ENCODE results near the gene CREBRF. TPM values are rescaled to one million over a fixed set of nuclear protein-coding genes. Genes with fewer than 3 reads are reported as not detected.
"Not testable (repeated sequence)": the region's sequence is repeated elsewhere in the genome, so short reads cannot be mapped to it uniquely, and the experiment has no call there.

Gene CREBRF
- total and polyA plus RNA-seq, 9 donors = 6.0 to 15.5 (median 6.9) TPM

GRCh38 chr5:173103411-173103810, 47.3 kb downstream of the CREBRF start:
- Histone ChIP-seq H3K27ac (ENCODE audit: low read length) (no peak overlapping the region), H3K9me3 (replicated peaks; ENCODE audit: control insufficient read depth, low read depth, low read length) (peaks cover 6% of the 10 kb centered on the region), H3K4me1 (ENCODE audit: control insufficient read depth, insufficient read depth, low read length) (no peaks in the 10 kb centered on the region), H3K4me3 (ENCODE audit: low read length) (no peak overlapping the region), H3K36me3 (ENCODE audit: control insufficient read depth, insufficient read depth, low read length) (peaks cover 3% of the 10 kb centered on the region), H3K27me3 (ENCODE audit: control insufficient read depth, insufficient read depth, low read length) (no peaks in the 10 kb centered on the region)
- WGBS (ENCODE audit: insufficient coverage) = 20% methylated on average over 1 of the region's 1 CpG
- DNase-seq = no peak

GRCh38 chr5:173108914-173109313, 52.8 kb downstream of the CREBRF start:
- no peak overlapping the region for H3K4me3 ChIP-seq (ENCODE audit: low read length)
- no peak overlapping the region for H3K27ac ChIP-seq (ENCODE audit: low read length)
- 26% methylated on average over 2 of the region's 3 CpGs for WGBS (ENCODE audit: insufficient coverage)
- peaks cover 17% of the 10 kb centered on the region for H3K36me3 ChIP-seq (ENCODE audit: control insufficient read depth, insufficient read depth, low read length)
- no peak for DNase-seq
- H3K27me3 ChIP-seq (ENCODE audit: control insufficient read depth, insufficient read depth, low read length) = no peaks in the 10 kb centered on the region
- no peaks in the 10 kb centered on the region for H3K4me1 ChIP-seq (ENCODE audit: control insufficient read depth, insufficient read depth, low read length)
- H3K9me3 ChIP-seq (replicated peaks; ENCODE audit: control insufficient read depth, low read depth, low read length) = no peaks in the 10 kb centered on the region

- H3K4me1 ChIP-seq (ENCODE audit: control insufficient read depth, insufficient read depth, low read length) = no peaks in the 10 kb centered on the region
- no peaks in the 10 kb centered on the region for H3K27me3 ChIP-seq (ENCODE audit: control insufficient read depth, insufficient read depth, low read length)
- peaks cover 14% of the 10 kb centered on the region for H3K36me3 ChIP-seq (ENCODE audit: control insufficient read depth, insufficient read depth, low read length)
- WGBS (ENCODE audit: insufficient coverage) = no CpG with 5 or more reads among the region's 1 CpG
- DNase-seq = no peak
- H3K4me3 ChIP-seq (ENCODE audit: low read length) = no peak overlapping the region
- no peak overlapping the region for H3K27ac ChIP-seq (ENCODE audit: low read length)
- H3K9me3 ChIP-seq (replicated peaks; ENCODE audit: control insufficient read depth, low read depth, low read length) = peaks cover 2% of the 10 kb centered on the region
Measured at GRCh38 chr5:173114536-173114935, 58.4 kb downstream of the CREBRF start.

- no peak for DNase-seq
- Histone ChIP-seq H3K27me3 (ENCODE audit: control insufficient read depth, insufficient read depth, low read length) (no peaks in the 10 kb centered on the region), H3K4me1 (ENCODE audit: control insufficient read depth, insufficient read depth, low read length) (no peaks in the 10 kb centered on the region), H3K9me3 (replicated peaks; ENCODE audit: control insufficient read depth, low read depth, low read length) (peaks cover 2% of the 10 kb centered on the region), H3K27ac (ENCODE audit: low read length) (no peak overlapping the region), H3K4me3 (ENCODE audit: low read length) (no peak overlapping the region), H3K36me3 (ENCODE audit: control insufficient read depth, insufficient read depth, low read length) (peaks cover 10% of the 10 kb centered on the region)
- no CpG with 5 or more reads among the region's 1 CpG for WGBS (ENCODE audit: insufficient coverage)
Measured at GRCh38 chr5:173119719-173120118, 63.6 kb downstream of the CREBRF start.

- 83% methylated on average over 1 of the region's 3 CpGs for WGBS (ENCODE audit: insufficient coverage)
- H3K27me3 ChIP-seq (ENCODE audit: control insufficient read depth, insufficient read depth, low read length) = no peaks in the 10 kb centered on the region
- H3K36me3 ChIP-seq (ENCODE audit: control insufficient read depth, insufficient read depth, low read length) = peaks cover 12% of the 10 kb centered on the region
- DNase-seq = no peak
- H3K27ac ChIP-seq (ENCODE audit: low read length) = no peak overlapping the region
- H3K9me3 ChIP-seq (replicated peaks; ENCODE audit: control insufficient read depth, low read depth, low read length) = peaks cover 2% of the 10 kb centered on the region
- H3K4me1 ChIP-seq (ENCODE audit: control insufficient read depth, insufficient read depth, low read length) = no peaks in the 10 kb centered on the region
- no peak overlapping the region for H3K4me3 ChIP-seq (ENCODE audit: low read length)
Measured at GRCh38 chr5:173123416-173123815, 67.3 kb downstream of the CREBRF start.

- H3K27ac ChIP-seq (ENCODE audit: low read length); H3K27me3 ChIP-seq (ENCODE audit: control insufficient read depth, insufficient read depth, low read length); H3K4me3 ChIP-seq (ENCODE audit: low read length); H3K9me3 ChIP-seq (replicated peaks; ENCODE audit: control insufficient read depth, low read depth, low read length); DNase-seq; H3K4me1 ChIP-seq (ENCODE audit: control insufficient read depth, insufficient read depth, low read length): not testable (repeated sequence)
- peaks cover 13% of the 10 kb centered on the region for H3K36me3 ChIP-seq (ENCODE audit: control insufficient read depth, insufficient read depth, low read length)
- WGBS (ENCODE audit: insufficient coverage) = 100% methylated on average over 1 of the region's 6 CpGs
Measured at GRCh38 chr5:173132166-173132565, 76.0 kb downstream of the CREBRF start.

- no peaks in the 10 kb centered on the region for H3K9me3 ChIP-seq (replicated peaks; ENCODE audit: control insufficient read depth, low read depth, low read length)
- no peak overlapping the region for H3K27ac ChIP-seq (ENCODE audit: low read length)
- no peaks in the 10 kb centered on the region for H3K4me1 ChIP-seq (ENCODE audit: control insufficient read depth, insufficient read depth, low read length)
- peaks cover 3% of the 10 kb centered on the region for H3K36me3 ChIP-seq (ENCODE audit: control insufficient read depth, insufficient read depth, low read length)
- no peak overlapping the region for H3K4me3 ChIP-seq (ENCODE audit: low read length)
- no CpG with 5 or more reads among the region's 3 CpGs for WGBS (ENCODE audit: insufficient coverage)
- no peak for DNase-seq
- no peaks in the 10 kb centered on the region for H3K27me3 ChIP-seq (ENCODE audit: control insufficient read depth, insufficient read depth, low read length)
Measured at GRCh38 chr5:173138707-173139106, 82.6 kb downstream of the CREBRF start.

GRCh38 chr5:173139631-173140030, 83.5 kb downstream of the CREBRF start:
- Histone ChIP-seq H3K4me3 (ENCODE audit: low read length) (no peak overlapping the region), H3K27ac (ENCODE audit: low read length) (no peak overlapping the region), H3K27me3 (ENCODE audit: control insufficient read depth, insufficient read depth, low read length) (no peaks in the 10 kb centered on the region), H3K36me3 (ENCODE audit: control insufficient read depth, insufficient read depth, low read length) (peaks cover 3% of the 10 kb centered on the region), H3K4me1 (ENCODE audit: control insufficient read depth, insufficient read depth, low read length) (no peaks in the 10 kb centered on the region), H3K9me3 (replicated peaks; ENCODE audit: control insufficient read depth, low read depth, low read length) (no peaks in the 10 kb centered on the region)
- no peak for DNase-seq
- WGBS (ENCODE audit: insufficient coverage) = 86% methylated on average over 1 of the region's 1 CpG

- Histone ChIP-seq H3K36me3 (ENCODE audit: control insufficient read depth, insufficient read depth, low read length) (peaks cover 3% of the 10 kb centered on the region), H3K4me3 (ENCODE audit: low read length) (no peak overlapping the region), H3K4me1 (ENCODE audit: control insufficient read depth, insufficient read depth, low read length) (peaks cover 4% of the 10 kb centered on the region), H3K27me3 (ENCODE audit: control insufficient read depth, insufficient read depth, low read length) (no peaks in the 10 kb centered on the region), H3K9me3 (replicated peaks; ENCODE audit: control insufficient read depth, low read depth, low read length) (no peaks in the 10 kb centered on the region), H3K27ac (ENCODE audit: low read length) (no peak overlapping the region)
- 83% methylated on average over 4 of the region's 4 CpGs for WGBS (ENCODE audit: insufficient coverage)
- no peak for DNase-seq
Measured at GRCh38 chr5:173140769-173141168, 84.6 kb downstream of the CREBRF start.

- WGBS (ENCODE audit: insufficient coverage) = 100% methylated on average over 1 of the region's 8 CpGs
Measured at GRCh38 chr5:173143567-173143966, 87.4 kb downstream of the CREBRF start.

More at GRCh38 chr5:173143567-173143966, 87.4 kb downstream of the CREBRF start:
- Histone ChIP-seq H3K27ac (ENCODE audit: low read length) (no peak overlapping the region), H3K4me3 (ENCODE audit: low read length) (no peak overlapping the region), H3K36me3 (ENCODE audit: control insufficient read depth, insufficient read depth, low read length) (peaks cover 9% of the 10 kb centered on the region), H3K4me1 (ENCODE audit: control insufficient read depth, insufficient read depth, low read length) (peaks cover 4% of the 10 kb centered on the region), H3K27me3 (ENCODE audit: control insufficient read depth, insufficient read depth, low read length) (no peaks in the 10 kb centered on the region), H3K9me3 (replicated peaks; ENCODE audit: control insufficient read depth, low read depth, low read length) (no peaks in the 10 kb centered on the region)
- DNase-seq = no peak
